ENCODE measurements around the gene UST.
A peak's percentile ranks its signal among the peaks of the same experiment; 100 is the strongest.

UST gene

GRCh38 chr6:148836751-148837150 lies 89.9 kb downstream of the UST start:
- Histone ChIP-seq H3K27ac (replicated peaks; ENCODE audit: low read length) (no peak overlapping the region), H2AFZ (ENCODE audit: low read length) (no peak overlapping the region), H2BK15ac (ENCODE audit: low read length) (no peak overlapping the region), H3K9me3 (replicated peaks in 1 of 2; ENCODE audit: control insufficient read depth in 2 of 2, insufficient read depth in 1 of 2, low read depth in 1 of 2, low read length in 2 of 2) (no peaks in the 10 kb centered on the region), H4K8ac (ENCODE audit: low read depth, low read length) (no peak overlapping the region), H3K79me1 (ENCODE audit: low read depth, low read length) (no peaks in the 10 kb centered on the region), H2AK5ac (ENCODE audit: low read depth, low read length) (no peak overlapping the region), H2BK120ac (ENCODE audit: low read depth, low read length) (no peak overlapping the region), H2BK12ac (ENCODE audit: low read length) (no peak overlapping the region), H3K14ac (ENCODE audit: low read length) (no peak overlapping the region), H3K4ac (ENCODE audit: low read length) (no peak overlapping the region), H3K9ac (ENCODE audit: low read depth, low read length, poor library complexity) (no peak overlapping the region), H4K91ac (ENCODE audit: low read depth, low read length, poor library complexity) (no peak overlapping the region), H3K4me3 (ENCODE audit: low read length in 2 of 2) (no peak overlapping the region), H3K4me1 (ENCODE audit: control insufficient read depth in 2 of 2, insufficient read depth in 1 of 2, low read depth in 1 of 2, low read length in 2 of 2) (peaks cover 0 to 4% of the 10 kb centered on the region in 2 donors), H3K27me3 (ENCODE audit: control insufficient read depth in 3 of 3, insufficient read depth in 3 of 3, low read depth in 1 of 3, low read length in 3 of 3) (no peaks in the 10 kb centered on the region), H3K18ac (ENCODE audit: low read length) (no peak overlapping the region), H2BK5ac (ENCODE audit: low read length) (no peak overlapping the region), H3K4me2 (ENCODE audit: insufficient read depth, low read length, poor library complexity, severe bottlenecking) (no peak overlapping the region), H3K23ac (ENCODE audit: low read depth, low read length, poor library complexity) (no peak overlapping the region), H3K36me3 (replicated peaks in 1 of 2; ENCODE audit: control insufficient read depth in 2 of 2, insufficient read depth in 2 of 2, low read length in 2 of 2) (no peaks in the 10 kb centered on the region)
- DNase-seq (ENCODE audit: low spot score), result no peak
- no CpG with 5 or more reads among the region's 2 CpGs for WGBS, 2 donors (ENCODE audit: extremely low coverage in 2 of 2, insufficient read length in 2 of 2, insufficient replicate concordance in 1 of 2)

- no peaks in the 10 kb centered on the region for H3K27me3 ChIP-seq (ENCODE audit: control insufficient read depth in 3 of 3, insufficient read depth in 3 of 3, low read depth in 1 of 3, low read length in 3 of 3)
- H4K91ac ChIP-seq (ENCODE audit: low read depth, low read length, poor library complexity), result no peak overlapping the region
- H2AFZ ChIP-seq (ENCODE audit: low read length), result no peak overlapping the region
- no peak overlapping the region for H3K27ac ChIP-seq (replicated peaks; ENCODE audit: low read length)
- H3K4me1 ChIP-seq (ENCODE audit: control insufficient read depth in 2 of 2, insufficient read depth in 1 of 2, low read depth in 1 of 2, low read length in 2 of 2), result peaks cover 0 to 4% of the 10 kb centered on the region in 2 donors
- H2BK15ac ChIP-seq (ENCODE audit: low read length), result no peak overlapping the region
- no peak overlapping the region for H3K4ac ChIP-seq (ENCODE audit: low read length)
- no peaks in the 10 kb centered on the region for H3K79me1 ChIP-seq (ENCODE audit: low read depth, low read length)
- no CpG with 5 or more reads among the region's 5 CpGs for WGBS, 2 donors (ENCODE audit: extremely low coverage in 2 of 2, insufficient read length in 2 of 2, insufficient replicate concordance in 1 of 2)
- H3K18ac ChIP-seq (ENCODE audit: low read length), result no peak overlapping the region
- no peaks in the 10 kb centered on the region for H3K9me3 ChIP-seq (replicated peaks in 1 of 2; ENCODE audit: control insufficient read depth in 2 of 2, insufficient read depth in 1 of 2, low read depth in 1 of 2, low read length in 2 of 2)
- no peak overlapping the region for H2AK5ac ChIP-seq (ENCODE audit: low read depth, low read length)
- no peaks in the 10 kb centered on the region for H3K36me3 ChIP-seq (replicated peaks in 1 of 2; ENCODE audit: control insufficient read depth in 2 of 2, insufficient read depth in 2 of 2, low read length in 2 of 2)
- no peak overlapping the region for H3K9ac ChIP-seq (ENCODE audit: low read depth, low read length, poor library complexity)
- peak overlapping the region; percentile 25 for H3K14ac ChIP-seq (ENCODE audit: low read length)
- no peak overlapping the region for H2BK5ac ChIP-seq (ENCODE audit: low read length)
- no peak for DNase-seq (ENCODE audit: low spot score)
- H3K4me2 ChIP-seq (ENCODE audit: insufficient read depth, low read length, poor library complexity, severe bottlenecking), result no peak overlapping the region
- H3K4me3 ChIP-seq (ENCODE audit: low read length in 2 of 2), result no peak overlapping the region
- no peak overlapping the region for H3K23ac ChIP-seq (ENCODE audit: low read depth, low read length, poor library complexity)
- no peak overlapping the region for H2BK120ac ChIP-seq (ENCODE audit: low read depth, low read length)
- H2BK12ac ChIP-seq (ENCODE audit: low read length), result no peak overlapping the region
- H4K8ac ChIP-seq (ENCODE audit: low read depth, low read length), result no peak overlapping the region
These were observed 91.1 kb downstream of the UST start for GRCh38 chr6:148837941-148838340.

- Histone ChIP-seq H4K91ac (ENCODE audit: low read depth, low read length, poor library complexity) (no peak overlapping the region), H3K4ac (ENCODE audit: low read length) (no peak overlapping the region), H2BK5ac (ENCODE audit: low read length) (no peak overlapping the region), H3K4me1 (ENCODE audit: control insufficient read depth in 2 of 2, insufficient read depth in 1 of 2, low read depth in 1 of 2, low read length in 2 of 2) (peaks cover 0 to 4% of the 10 kb centered on the region in 2 donors), H2AK5ac (ENCODE audit: low read depth, low read length) (no peak overlapping the region), H3K27me3 (ENCODE audit: control insufficient read depth in 3 of 3, insufficient read depth in 3 of 3, low read depth in 1 of 3, low read length in 3 of 3) (no peaks in the 10 kb centered on the region), H3K4me3 (ENCODE audit: low read length in 2 of 2) (no peak overlapping the region), H3K23ac (ENCODE audit: low read depth, low read length, poor library complexity) (no peak overlapping the region), H3K9me3 (replicated peaks in 1 of 2; ENCODE audit: control insufficient read depth in 2 of 2, insufficient read depth in 1 of 2, low read depth in 1 of 2, low read length in 2 of 2) (no peaks in the 10 kb centered on the region), H3K9ac (ENCODE audit: low read depth, low read length, poor library complexity) (no peak overlapping the region), H2AFZ (ENCODE audit: low read length) (no peak overlapping the region), H3K14ac (ENCODE audit: low read length) (no peak overlapping the region), H3K4me2 (ENCODE audit: insufficient read depth, low read length, poor library complexity, severe bottlenecking) (no peak overlapping the region), H3K36me3 (replicated peaks in 1 of 2; ENCODE audit: control insufficient read depth in 2 of 2, insufficient read depth in 2 of 2, low read length in 2 of 2) (no peaks in the 10 kb centered on the region), H2BK15ac (ENCODE audit: low read length) (no peak overlapping the region), H2BK12ac (ENCODE audit: low read length) (no peak overlapping the region), H3K18ac (ENCODE audit: low read length) (no peak overlapping the region), H4K8ac (ENCODE audit: low read depth, low read length) (no peak overlapping the region), H3K27ac (replicated peaks; ENCODE audit: low read length) (no peak overlapping the region), H2BK120ac (ENCODE audit: low read depth, low read length) (no peak overlapping the region), H3K79me1 (ENCODE audit: low read depth, low read length) (no peaks in the 10 kb centered on the region)
- WGBS, 2 donors (ENCODE audit: extremely low coverage in 2 of 2, insufficient read length in 2 of 2, insufficient replicate concordance in 1 of 2), result no CpG with 5 or more reads among the region's 3 CpGs
- no peak for DNase-seq (ENCODE audit: low spot score)
These were observed 92.2 kb downstream of the UST start for GRCh38 chr6:148839044-148839443.

GRCh38 chr6:148840256-148840655 lies 93.4 kb downstream of the UST start:
- Histone ChIP-seq H3K18ac (ENCODE audit: low read length) (no peak overlapping the region), H2AFZ (ENCODE audit: low read length) (no peak overlapping the region), H3K27me3 (ENCODE audit: control insufficient read depth in 3 of 3, insufficient read depth in 3 of 3, low read depth in 1 of 3, low read length in 3 of 3) (no peaks in the 10 kb centered on the region), H2BK5ac (ENCODE audit: low read length) (no peak overlapping the region), H3K14ac (ENCODE audit: low read length) (no peak overlapping the region), H3K27ac (replicated peaks; ENCODE audit: low read length) (no peak overlapping the region), H3K9me3 (replicated peaks in 1 of 2; ENCODE audit: control insufficient read depth in 2 of 2, insufficient read depth in 1 of 2, low read depth in 1 of 2, low read length in 2 of 2) (no peaks in the 10 kb centered on the region), H2BK15ac (ENCODE audit: low read length) (no peak overlapping the region), H2BK120ac (ENCODE audit: low read depth, low read length) (no peak overlapping the region), H2BK12ac (ENCODE audit: low read length) (no peak overlapping the region), H3K4ac (ENCODE audit: low read length) (no peak overlapping the region), H3K79me1 (ENCODE audit: low read depth, low read length) (no peaks in the 10 kb centered on the region), H4K8ac (ENCODE audit: low read depth, low read length) (no peak overlapping the region), H2AK5ac (ENCODE audit: low read depth, low read length) (no peak overlapping the region), H4K91ac (ENCODE audit: low read depth, low read length, poor library complexity) (no peak overlapping the region), H3K9ac (ENCODE audit: low read depth, low read length, poor library complexity) (no peak overlapping the region), H3K23ac (ENCODE audit: low read depth, low read length, poor library complexity) (no peak overlapping the region), H3K36me3 (replicated peaks in 1 of 2; ENCODE audit: control insufficient read depth in 2 of 2, insufficient read depth in 2 of 2, low read length in 2 of 2) (no peaks in the 10 kb centered on the region), H3K4me1 (ENCODE audit: control insufficient read depth in 2 of 2, insufficient read depth in 1 of 2, low read depth in 1 of 2, low read length in 2 of 2) (peaks cover 0 to 4% of the 10 kb centered on the region in 2 donors), H3K4me3 (ENCODE audit: low read length in 2 of 2) (no peak overlapping the region), H3K4me2 (ENCODE audit: insufficient read depth, low read length, poor library complexity, severe bottlenecking) (no peak overlapping the region)
- DNase-seq (ENCODE audit: low spot score), result no peak
- WGBS, 2 donors (ENCODE audit: extremely low coverage in 2 of 2, insufficient read length in 2 of 2, insufficient replicate concordance in 1 of 2), result no CpG with 5 or more reads among the region's 5 CpGs
